Stimulated activated CD8-positive, alpha-beta memory T cell treated with anti-CD3 and anti-CD28 coated beads, Interleukin-12 subunit alpha, Interleukin-12 subunit beta, amount 100 ng/mL, for 4 hours (primary cell): ENCODE data around the gene WDR49.

Experiments used
- DNase-seq: peaks from one replicate; pipeline ENCODE4 v3.0.0-alpha.2; 2020; ENCODE audit warnings: low read depth

Gene WDR49

GRCh38 chr3:167653760-167654159 is at the start of gene WDR49:
Gene WDR49, minus strand, starts transcription at chr3:167653942. Its CDS starts 517 bp downstream, at chr3:167653425.
- DNase-seq = no peak

- no peak for DNase-seq
These were observed 47.2 kb upstream of the WDR49 start for GRCh38 chr3:167700926-167701325.

- no peak for DNase-seq
These were observed 46.3 kb upstream of the WDR49 start for GRCh38 chr3:167700046-167700445.

- no peak for DNase-seq
These were observed 40.4 kb upstream of the WDR49 start for GRCh38 chr3:167694121-167694520.

- DNase-seq = no peak
These were observed 37.6 kb upstream of the WDR49 start for GRCh38 chr3:167691366-167691765.

- DNase-seq = no peak
These were observed 30.7 kb upstream of the WDR49 start for GRCh38 chr3:167684388-167684993.

GRCh38 chr3:167679526-167679925 is 25.8 kb upstream of the WDR49 start:
- DNase-seq = no peak

- no peak for DNase-seq
These were observed 22.1 kb upstream of the WDR49 start for GRCh38 chr3:167675848-167676247.

- no peak for DNase-seq
These were observed 19.5 kb upstream of the WDR49 start for GRCh38 chr3:167673221-167673620.

- no peak for DNase-seq
These were observed 18.2 kb upstream of the WDR49 start for GRCh38 chr3:167671878-167672427.

GRCh38 chr3:167669699-167670098 is 16.0 kb upstream of the WDR49 start:
- DNase-seq = no peak

GRCh38 chr3:167668651-167669050 is 14.9 kb upstream of the WDR49 start:
- DNase-seq = no peak

GRCh38 chr3:167666563-167666962 is 12.8 kb upstream of the WDR49 start:
- DNase-seq = no peak

GRCh38 chr3:167662919-167663400 is 9.2 kb upstream of the WDR49 start:
- DNase-seq = no peak

GRCh38 chr3:167657684-167658225 is 4.0 kb upstream of the WDR49 start:
- DNase-seq = no peak

- no peak for DNase-seq
These were observed 3.1 kb upstream of the WDR49 start for GRCh38 chr3:167656821-167657220.

- DNase-seq = no peak
These were observed 587 bp downstream of the WDR49 start for GRCh38 chr3:167653155-167653554.

GRCh38 chr3:167651826-167652225 is 1.9 kb downstream of the WDR49 start:
- no peak for DNase-seq

- DNase-seq = no peak
These were observed 3.3 kb downstream of the WDR49 start for GRCh38 chr3:167650459-167650858.

GRCh38 chr3:167649746-167650145 is 4.0 kb downstream of the WDR49 start:
- no peak for DNase-seq

GRCh38 chr3:167644611-167645010 is 9.1 kb downstream of the WDR49 start:
- DNase-seq = no peak

GRCh38 chr3:167631471-167631870 is 22.3 kb downstream of the WDR49 start:
- no peak for DNase-seq

- DNase-seq = no peak
These were observed 27.3 kb downstream of the WDR49 start for GRCh38 chr3:167626490-167626889.

- no peak for DNase-seq
These were observed 38.7 kb downstream of the WDR49 start for GRCh38 chr3:167615030-167615429.
